HepG2 (cell line): Measurements from ENCODE around the gene LZTS2. TPM values are rescaled to one million over a fixed set of nuclear protein-coding genes. Genes with fewer than 3 reads are reported as not detected.

Experiments used
- ATF4 ChIP-seq, 2 experiments: fragments of 450-650 bp in 1 of 2; sonication (generic) in 1 of 2; formaldehyde crosslinking; IDR thresholded peaks; 2 replicates each; pipeline versions ENCODE4 v1.5.0 to v1.8.0; 2020 to 2022; ENCODE audit warnings: mild to moderate bottlenecking in 1 of 2, missing genetic modification reagents in 1 of 2
- BRCA1 ChIP-seq: sonication (generic); formaldehyde crosslinking; IDR thresholded peaks from 2 replicates; pipeline ENCODE4 v1.4.0; 2020; ENCODE audit warnings: missing genetic modification reagents
- E2F2 ChIP-seq: sonication (generic); formaldehyde crosslinking; IDR thresholded peaks from 2 replicates; pipeline ENCODE4 v1.4.0; 2020; ENCODE audit warnings: missing genetic modification reagents, borderline replicate concordance
- EEA1 ChIP-seq: sonication (generic); formaldehyde crosslinking; IDR thresholded peaks from 2 replicates; pipeline ENCODE4 v1.5.1; 2020; ENCODE audit warnings: mild to moderate bottlenecking, missing genetic modification reagents, borderline replicate concordance
- EED ChIP-seq: sonication (generic); formaldehyde crosslinking; IDR thresholded peaks from 2 replicates; pipeline ENCODE4 v1.5.0; 2020; ENCODE audit warnings: mild to moderate bottlenecking, missing genetic modification reagents
- GPN1 ChIP-seq: sonication (generic); formaldehyde crosslinking; IDR thresholded peaks from 2 replicates; pipeline ENCODE4 v1.5.1; 2020; ENCODE audit warnings: missing genetic modification reagents, borderline replicate concordance
- KLF12 ChIP-seq: sonication (generic); formaldehyde crosslinking; IDR thresholded peaks from 2 replicates; pipeline ENCODE4 v1.4.0; 2020; ENCODE audit warnings: missing genetic modification reagents, borderline replicate concordance
- NAIF1 ChIP-seq: sonication (generic); formaldehyde crosslinking; IDR thresholded peaks from 2 replicates; pipeline ENCODE4 v1.5.0; 2020; ENCODE audit warnings: mild to moderate bottlenecking, missing genetic modification reagents, borderline replicate concordance
- PCBP2 ChIP-seq: fragments of 200-400 bp; formaldehyde crosslinking; optimal IDR thresholded peaks from 2 replicates; pipeline ENCODE3; 2018; ENCODE audit warnings: low read length, low read depth; ENCODE audit not compliant: poor library complexity, severe bottlenecking
- SMAD9 ChIP-seq: sonication (generic); formaldehyde crosslinking; IDR thresholded peaks from 2 replicates; pipeline ENCODE4 v1.5.1; 2020; ENCODE audit warnings: mild to moderate bottlenecking, missing genetic modification reagents
- SP2 ChIP-seq: sonication (generic); formaldehyde crosslinking; IDR thresholded peaks from 2 replicates; pipeline ENCODE4 v1.5.1; 2020; ENCODE audit warnings: mild to moderate bottlenecking, missing genetic modification reagents
- SSRP1 ChIP-seq: IDR thresholded peaks from 2 replicates; pipeline ENCODE4 v1.6.1; 2016; ENCODE audit warnings: control low read depth
- TBX2 ChIP-seq: sonication (generic); formaldehyde crosslinking; IDR thresholded peaks from 2 replicates; pipeline ENCODE4 v1.5.0; 2020; ENCODE audit warnings: missing genetic modification reagents, mild to moderate bottlenecking, borderline replicate concordance
- TCF12 ChIP-seq, 2 experiments: fragments of 450-650 bp in 1 of 2; sonication (generic) in 1 of 2; formaldehyde crosslinking in 1 of 2; IDR thresholded peaks; 2 replicates each; pipeline versions ENCODE4 v1.6.1 to v1.8.0; 2017 to 2022; ENCODE audit warnings: antibody characterized with exemption in 1 of 2, mild to moderate bottlenecking in 1 of 2, missing genetic modification reagents in 1 of 2, moderate library complexity in 1 of 2
- TMF1 ChIP-seq: sonication (generic); formaldehyde crosslinking; IDR thresholded peaks from 2 replicates; pipeline ENCODE4 v1.8.1; 2022; ENCODE audit warnings: low read depth, missing genetic modification reagents
- YY1 ChIP-seq: IDR thresholded peaks from 2 replicates; pipeline ENCODE4 v1.6.1; 2011; ENCODE audit warnings: low read length, low read depth, moderate library complexity, mild to moderate bottlenecking; ENCODE audit not compliant: insufficient read depth, insufficient replicate concordance
- ZBTB25 ChIP-seq: IDR thresholded peaks from 2 replicates; pipeline ENCODE4 v1.6.1; 2018; ENCODE audit warnings: missing genetic modification reagents
- ZNF256 ChIP-seq: sonication (generic); formaldehyde crosslinking; conservative IDR thresholded peaks from 2 replicates; pipeline ENCODE4 v1.4.0; 2020; ENCODE audit warnings: missing genetic modification reagents
- ZNF7 ChIP-seq: IDR thresholded peaks from 2 replicates; pipeline ENCODE4 v1.6.1; 2016; ENCODE audit warnings: missing biosample characterization, missing genetic modification reagents
- ZNF788 ChIP-seq: sonication (generic); formaldehyde crosslinking; IDR thresholded peaks from 2 replicates; pipeline ENCODE4 v1.5.0; 2020; ENCODE audit warnings: mild to moderate bottlenecking, missing genetic modification reagents, borderline replicate concordance
- ZXDC ChIP-seq: sonication (generic); formaldehyde crosslinking; IDR thresholded peaks from 2 replicates; pipeline ENCODE4 v1.5.0; 2020; ENCODE audit warnings: mild to moderate bottlenecking, missing genetic modification reagents
- polyA plus RNA-seq, 8 experiments: library from polyadenylated mRNA; depleted of rRNA in 3 of 8; stranded (reverse) in 7 of 8; unstranded in 1 of 8; fragments of >200 nt; fragmentation: Illumina TruSeq in 4 of 8; extraction: Trizol in 4 of 8; gene quantifications; 2 replicates each; pipeline versions ENCODE4 v1.2.1 to v1.2.3, GENCODE V29; 2011 to 2016; ENCODE audit warnings: low read depth in 4 of 8, missing spikeins in 1 of 8, mixed read lengths in 1 of 8; ENCODE audit not compliant: insufficient read depth in 1 of 8
- total RNA-seq, 5 experiments: library from RNA; depleted of rRNA; stranded (reverse); fragments of >200 nt; fragmentation: Illumina TruSeq; extraction: Trizol; gene quantifications; 2 replicates each; pipeline ENCODE4 v1.2.3, GENCODE V29; 2016; ENCODE audit warnings: low read depth in 1 of 5

LZTS2 gene
- total and polyA plus RNA-seq, 2 of the 13 experiments (the other 11 are each of a cell fraction or from before 2014, with no cell fraction given) = 43.6 to 65.6 TPM

GRCh38 chr10:100986952-100987684, 12.5 kb upstream of the LZTS2 start, which contains the start of the genes MRPL43 and TWNK (continued):
- peak in 1 of 2 experiments; percentile 50; a peak in 1 of 4 replicates for TF ChIP-seq ATF4 (CRISPR knock-in tag; IDR thresholded peaks at IDR 0.05)
- peak; percentile 15; the same call in 1 of the 2 replicates for TF ChIP-seq GPN1 (CRISPR knock-in tag)
- peak; percentile 89; the same call in 1 of the 2 replicates for TF ChIP-seq TMF1 (CRISPR knock-in tag)
- 0 out of 2 replicates have a peak, but pooled peaks have one; percentile 39 for TF ChIP-seq ZNF788 (CRISPR knock-in tag)
- TF ChIP-seq TBX2 = peak; percentile 56
- 0 out of 2 replicates have a peak, but pooled peaks have one; percentile 52 for TF ChIP-seq ZXDC
- 0 out of 2 replicates have a peak, but pooled peaks have one; percentile 17 for TF ChIP-seq ZNF256 (CRISPR knock-in tag)
- 0 out of 2 replicates have a peak, but pooled peaks have one; percentile 20 for TF ChIP-seq E2F2
- TF ChIP-seq SSRP1 (CRISPR knock-in tag) = peak; percentile 91
- TF ChIP-seq SP2 (CRISPR knock-in tag) = peak; percentile 92
- no peak for TF ChIP-seq ZNF7 (CRISPR knock-in tag)
- TF ChIP-seq NAIF1 (CRISPR knock-in tag) = peak; percentile 25; the same call in 1 of the 2 replicates
- 0 out of 2 replicates have a peak, but pooled peaks have one; percentile 89 for TF ChIP-seq SMAD9 (CRISPR knock-in tag)
- no peak for TF ChIP-seq TCF12 (IDR thresholded peaks at IDR 0.05)
- TF ChIP-seq TCF12 (CRISPR knock-in tag; IDR thresholded peaks at IDR 0.05) = peak; percentile 62; the same call in 1 of the 2 replicates
- peak; percentile 84 for TF ChIP-seq BRCA1 (CRISPR knock-in tag)
- no peak for TF ChIP-seq PCBP2
- TF ChIP-seq ZBTB25 (CRISPR knock-in tag) = peak; percentile 45; the same call in 1 of the 2 replicates
- TF ChIP-seq EEA1 (CRISPR knock-in tag) = 0 out of 2 replicates have a peak, but pooled peaks have one; percentile 45
- peak; percentile 40 for TF ChIP-seq YY1
- TF ChIP-seq KLF12 (CRISPR knock-in tag) = peak; percentile 55; the same call in 1 of the 2 replicates
- peak; percentile 64; the same call in 1 of the 2 replicates for TF ChIP-seq EED (CRISPR knock-in tag)
